ENCODE results near the gene CDH2. TPM values are rescaled to one million over a fixed set of nuclear protein-coding genes. Genes with fewer than 3 reads are reported as not detected.

Gene CDH2
- total RNA-seq, 1 donor from 2014 or later: 22.8 TPM

DNA sequence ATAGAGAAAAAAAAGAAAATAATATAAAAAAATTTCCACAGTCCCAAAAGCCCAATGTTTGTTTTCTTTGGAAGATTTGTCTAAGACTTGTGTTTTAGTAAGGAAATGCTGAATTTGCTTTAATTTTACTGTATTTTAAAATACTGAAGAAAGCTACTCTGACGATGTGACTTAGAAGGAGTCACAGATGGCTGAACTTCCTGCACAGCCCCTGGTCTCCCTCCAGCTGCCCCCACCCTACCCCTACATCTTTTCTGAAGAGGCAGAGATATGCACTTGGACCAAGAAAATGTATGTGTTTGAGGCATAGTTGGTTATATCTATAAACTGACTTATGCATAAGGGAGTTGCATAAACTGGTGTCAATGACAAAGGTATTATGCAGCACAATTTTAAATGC lies 172.3 kb downstream of the CDH2 start:
- intact Hi-C loops (cut with DNase I): no loop called here
- H3K9me3 ChIP-seq: no peaks in the 10 kb centered on the region

DNA sequence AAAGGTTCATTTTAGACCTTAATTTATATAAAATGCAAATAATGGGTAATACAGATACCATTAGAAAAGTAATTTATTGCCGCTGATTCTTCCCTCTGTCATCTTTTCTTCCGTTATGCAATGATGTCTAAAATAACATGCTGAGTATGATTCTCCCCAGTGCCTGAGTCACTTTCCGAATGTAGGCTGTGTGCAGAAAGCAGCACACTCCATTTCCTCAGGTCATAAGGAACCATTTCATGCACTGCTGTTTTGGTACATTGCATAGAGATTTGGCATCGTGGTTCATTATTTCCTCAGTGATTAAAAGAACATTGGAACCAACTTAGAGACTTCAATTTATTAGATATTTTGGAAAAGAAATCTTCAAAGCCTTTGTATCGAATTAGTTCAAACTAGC lies 173.5 kb downstream of the CDH2 start:
- no peak overlapping the region for H3K27ac ChIP-seq

More for the DNA sequence above, 172.3 kb downstream of the CDH2 start:
- H3K27ac ChIP-seq: no peak overlapping the region
- no peak overlapping the region for H3K4me3 ChIP-seq
- DNase-seq (ENCODE audit: low spot score in 2 of 2): no peak
- no peaks in the 10 kb centered on the region for H3K4me1 ChIP-seq
- no peaks in the 10 kb centered on the region for H3K36me3 ChIP-seq
- TF ChIP-seq, protein P1, sequence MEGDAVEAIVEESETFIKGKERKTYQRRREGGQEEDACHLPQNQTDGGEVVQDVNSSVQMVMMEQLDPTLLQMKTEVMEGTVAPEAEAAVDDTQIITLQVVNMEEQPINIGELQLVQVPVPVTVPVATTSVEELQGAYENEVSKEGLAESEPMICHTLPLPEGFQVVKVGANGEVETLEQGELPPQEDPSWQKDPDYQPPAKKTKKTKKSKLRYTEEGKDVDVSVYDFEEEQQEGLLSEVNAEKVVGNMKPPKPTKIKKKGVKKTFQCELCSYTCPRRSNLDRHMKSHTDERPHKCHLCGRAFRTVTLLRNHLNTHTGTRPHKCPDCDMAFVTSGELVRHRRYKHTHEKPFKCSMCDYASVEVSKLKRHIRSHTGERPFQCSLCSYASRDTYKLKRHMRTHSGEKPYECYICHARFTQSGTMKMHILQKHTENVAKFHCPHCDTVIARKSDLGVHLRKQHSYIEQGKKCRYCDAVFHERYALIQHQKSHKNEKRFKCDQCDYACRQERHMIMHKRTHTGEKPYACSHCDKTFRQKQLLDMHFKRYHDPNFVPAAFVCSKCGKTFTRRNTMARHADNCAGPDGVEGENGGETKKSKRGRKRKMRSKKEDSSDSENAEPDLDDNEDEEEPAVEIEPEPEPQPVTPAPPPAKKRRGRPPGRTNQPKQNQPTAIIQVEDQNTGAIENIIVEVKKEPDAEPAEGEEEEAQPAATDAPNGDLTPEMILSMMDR (IDR thresholded peaks at IDR 0.05): no peak
- no peaks in the 10 kb centered on the region for H3K27me3 ChIP-seq

DNA sequence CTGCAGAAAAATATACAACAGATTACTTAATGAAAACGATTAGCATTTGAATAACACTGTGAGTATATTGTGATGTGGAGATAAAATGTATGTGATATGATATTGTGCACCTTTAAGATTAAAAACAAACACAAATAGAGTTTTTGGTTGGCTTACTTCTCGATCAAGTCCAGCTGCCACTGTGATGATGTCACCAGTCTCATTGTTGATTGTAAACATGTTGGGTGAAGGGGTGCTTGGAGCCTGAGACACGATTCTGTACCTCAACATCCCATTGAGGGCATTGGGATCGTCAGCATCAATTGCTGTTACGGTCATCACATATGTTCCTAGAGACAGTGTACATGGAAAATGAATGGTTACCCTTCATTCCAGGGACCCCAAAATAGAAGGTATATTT lies 174.1 kb downstream of the CDH2 start:
- intact Hi-C loops (cut with DNase I): no loop called here
- Histone ChIP-seq H3K4me3 (no peak overlapping the region), H3K36me3 (no peaks in the 10 kb centered on the region), H3K4me1 (no peaks in the 10 kb centered on the region), H3K9me3 (no peaks in the 10 kb centered on the region), H3K27ac (no peak overlapping the region), H3K27me3 (no peaks in the 10 kb centered on the region)
- no peak for DNase-seq (ENCODE audit: low spot score in 2 of 2)
- TF ChIP-seq, protein P1 (IDR thresholded peaks at IDR 0.05): no peak

More for the DNA sequence above, 173.5 kb downstream of the CDH2 start:
- TF ChIP-seq, protein P1 (IDR thresholded peaks at IDR 0.05): no peak
- H3K9me3 ChIP-seq: no peaks in the 10 kb centered on the region
- H3K27me3 ChIP-seq: no peaks in the 10 kb centered on the region
- H3K36me3 ChIP-seq: no peaks in the 10 kb centered on the region
- no peak overlapping the region for H3K4me3 ChIP-seq
- no peaks in the 10 kb centered on the region for H3K4me1 ChIP-seq
- intact Hi-C loops (cut with DNase I): no loop called here
- DNase-seq (ENCODE audit: low spot score in 2 of 2): no peak

DNA sequence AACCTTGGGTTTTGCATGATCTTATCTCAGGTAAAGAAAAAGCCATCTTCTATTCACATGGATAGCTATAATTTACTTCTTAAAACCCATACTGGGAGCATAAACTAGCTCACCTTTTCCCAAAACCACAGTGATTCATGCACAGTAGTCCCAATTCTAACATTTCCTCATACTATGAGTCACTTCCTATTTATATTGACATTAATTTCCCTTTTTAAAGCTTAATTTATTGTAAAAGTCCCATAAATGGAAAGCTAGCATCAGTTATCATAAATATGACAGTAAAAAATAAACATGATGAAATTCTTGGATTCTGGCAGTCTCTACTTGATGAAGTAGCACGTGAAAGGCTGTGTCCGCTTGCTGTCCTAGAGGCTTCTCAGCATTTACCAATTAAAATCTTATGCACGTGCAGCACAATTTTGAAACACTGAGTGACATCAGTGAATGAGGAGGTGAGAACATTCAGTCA lies 180.1 kb downstream of the CDH2 start:
- intact Hi-C loops (cut with DNase I): no loop called here
- H3K36me3 ChIP-seq: peaks cover 0 to 3% of the 10 kb centered on the region in 2 donors
- H3K27me3 ChIP-seq: no peaks in the 10 kb centered on the region
- H3K4me3 ChIP-seq: no peak overlapping the region
- TF ChIP-seq, protein P1 (IDR thresholded peaks at IDR 0.05): no peak
- DNase-seq (ENCODE audit: low spot score in 2 of 2): no peak
- H3K9me3 ChIP-seq: no peaks in the 10 kb centered on the region
- no peak overlapping the region for H3K27ac ChIP-seq
- no peaks in the 10 kb centered on the region for H3K4me1 ChIP-seq

DNA sequence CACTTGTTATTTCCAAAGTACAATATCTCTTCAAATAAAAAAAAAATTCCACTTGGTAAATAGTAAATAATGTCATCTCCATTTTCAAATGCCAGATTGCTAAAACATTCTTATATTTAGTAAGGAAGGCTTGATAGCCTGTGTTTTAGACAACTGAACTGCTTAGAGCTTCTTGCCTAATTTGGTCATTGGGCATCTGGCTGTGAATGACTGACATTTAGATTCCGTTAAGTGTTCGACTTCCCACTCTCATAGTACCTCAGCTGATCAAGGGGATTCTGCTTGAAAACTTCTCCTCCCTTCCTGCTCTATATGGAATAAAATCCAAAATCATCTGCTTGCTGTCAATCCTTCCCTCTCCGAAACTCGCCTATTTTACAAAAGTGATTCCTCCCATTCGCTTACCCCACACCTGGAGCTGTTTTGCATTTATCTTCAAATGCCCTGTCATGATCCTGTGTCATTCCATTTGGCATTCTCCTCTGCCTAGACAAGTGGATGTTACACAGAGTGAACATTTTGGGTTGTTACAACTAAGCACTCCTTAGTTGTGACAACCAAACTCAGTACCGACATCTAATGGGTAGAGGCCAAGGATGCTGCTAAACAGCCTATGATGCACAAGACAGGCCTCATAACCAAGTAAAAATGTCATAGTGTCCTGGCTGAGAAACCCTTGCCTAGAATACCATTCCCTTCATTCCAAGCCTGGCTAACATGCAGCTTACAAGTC lies 181.0 kb downstream of the CDH2 start:
- H3K27me3 ChIP-seq: no peaks in the 10 kb centered on the region
- intact Hi-C loops (cut with DNase I): no loop called here
- DNase-seq (ENCODE audit: low spot score in 2 of 2): no peak
- H3K36me3 ChIP-seq: peaks cover 0 to 3% of the 10 kb centered on the region in 2 donors
- no peak overlapping the region for H3K27ac ChIP-seq
- H3K4me1 ChIP-seq: no peaks in the 10 kb centered on the region
- TF ChIP-seq, protein P1 (IDR thresholded peaks at IDR 0.05): no peak
- no peaks in the 10 kb centered on the region for H3K9me3 ChIP-seq
- H3K4me3 ChIP-seq: no peak overlapping the region
